Astrocyte (in vitro differentiated cells and primary cell): ENCODE results near the gene MTUS2. TPM values are rescaled to one million over a fixed set of nuclear protein-coding genes. Genes with fewer than 3 reads are reported as not detected.

ENCODE experiments used
- DNase-seq: peaks from one replicate; pipeline ENCODE4 v3.0.0-alpha.2; 2010; ENCODE audit warnings: low read depth
- FAIRE-seq: peaks from 2 replicates; lab custom pipeline; 2011; peaks lifted over from hg19 to GRCh38; lab: Jason Lieb, UNC
- H2AFZ ChIP-seq: 2 replicates; pipeline ENCODE4 v1.6.0; 2012; ENCODE audit warnings: low read depth, low read length, inconsistent platforms
- H3K27ac ChIP-seq: 2 replicates; pipeline ENCODE4 v1.5.1; 2011; ENCODE audit warnings: low read depth, low read length, inconsistent platforms
- H3K27me3 ChIP-seq: 2 replicates; pipeline ENCODE4 v1.6.0; 2011; ENCODE audit warnings: low read length, inconsistent platforms; ENCODE audit not compliant: insufficient read depth
- H3K36me3 ChIP-seq: 2 replicates; pipeline ENCODE4 v1.5.1; 2011; ENCODE audit warnings: low read length, inconsistent platforms; ENCODE audit not compliant: insufficient read depth
- H3K4me1 ChIP-seq: 2 replicates; pipeline ENCODE4 v1.5.1; 2011; ENCODE audit warnings: low read length, inconsistent platforms; ENCODE audit not compliant: insufficient read depth
- H3K4me2 ChIP-seq: 2 replicates; pipeline ENCODE4 v1.6.0; 2012; ENCODE audit warnings: low read length, inconsistent platforms
- H3K4me3 ChIP-seq: 2 replicates; pipeline ENCODE4 v1.5.1; 2011; ENCODE audit warnings: low read depth, mild to moderate bottlenecking, low read length, inconsistent platforms; ENCODE audit not compliant: insufficient read depth
- H3K79me2 ChIP-seq: 2 replicates; pipeline ENCODE4 v1.6.0; 2012; ENCODE audit warnings: mild to moderate bottlenecking, low read length, inconsistent platforms; ENCODE audit not compliant: insufficient read depth
- H3K9ac ChIP-seq: 2 replicates; pipeline ENCODE4 v1.6.0; 2012; ENCODE audit warnings: mild to moderate bottlenecking, low read length, inconsistent platforms
- H3K9me3 ChIP-seq: 2 replicates; pipeline ENCODE4 v1.5.1; 2012; ENCODE audit warnings: low read depth, mild to moderate bottlenecking, low read length, inconsistent platforms; ENCODE audit not compliant: insufficient read depth
- H4K20me1 ChIP-seq: 2 replicates; pipeline ENCODE4 v1.6.0; 2012; ENCODE audit warnings: low read length, inconsistent platforms; ENCODE audit not compliant: insufficient read depth
- H3K27ac Mint-ChIP-seq: one replicate; pipeline ENCODE4 v1.8.0; 2021; ENCODE audit warnings: mild to moderate bottlenecking, mixed read lengths; ENCODE audit not compliant: unreplicated experiment
- H3K27me3 Mint-ChIP-seq: one replicate; pipeline ENCODE4 v1.8.0; 2021; ENCODE audit warnings: low read depth, mixed read lengths; ENCODE audit not compliant: unreplicated experiment
- H3K36me3 Mint-ChIP-seq: one replicate; pipeline ENCODE4 v1.8.0; 2021; ENCODE audit warnings: low read depth, mixed read lengths; ENCODE audit not compliant: unreplicated experiment
- H3K4me1 Mint-ChIP-seq: one replicate; pipeline ENCODE4 v1.8.0; 2021; ENCODE audit warnings: low read depth, mixed read lengths; ENCODE audit not compliant: unreplicated experiment
- H3K4me3 Mint-ChIP-seq: one replicate; pipeline ENCODE4 v1.8.0; 2021; ENCODE audit warnings: mild to moderate bottlenecking, moderate library complexity, mixed read lengths; ENCODE audit not compliant: unreplicated experiment
- H3K9me3 Mint-ChIP-seq: one replicate; pipeline ENCODE4 v1.8.0; 2021; ENCODE audit warnings: mild to moderate bottlenecking, mixed read lengths; ENCODE audit not compliant: unreplicated experiment
- EZH2 ChIP-seq: IDR thresholded peaks from 2 replicates; pipeline ENCODE4 v1.6.1; 2012; ENCODE audit warnings: mild to moderate bottlenecking, low read length, inconsistent platforms; ENCODE audit not compliant: insufficient read depth
- total RNA-seq: library from RNA; stranded (reverse); gene quantifications from 2 replicates; pipeline ENCODE4 v1.2.1, GENCODE V29; 2021
- TF ChIP-seq, protein P1 (sequence below): IDR thresholded peaks from 2 replicates; pipeline ENCODE4 v1.5.1; 2011; ENCODE audit warnings: low read depth, mild to moderate bottlenecking, inconsistent platforms, low read length, moderate library complexity; ENCODE audit not compliant: insufficient read depth

MTUS2 gene
- total RNA-seq, 1 donor from 2014 or later: 0.50 TPM

DNA sequence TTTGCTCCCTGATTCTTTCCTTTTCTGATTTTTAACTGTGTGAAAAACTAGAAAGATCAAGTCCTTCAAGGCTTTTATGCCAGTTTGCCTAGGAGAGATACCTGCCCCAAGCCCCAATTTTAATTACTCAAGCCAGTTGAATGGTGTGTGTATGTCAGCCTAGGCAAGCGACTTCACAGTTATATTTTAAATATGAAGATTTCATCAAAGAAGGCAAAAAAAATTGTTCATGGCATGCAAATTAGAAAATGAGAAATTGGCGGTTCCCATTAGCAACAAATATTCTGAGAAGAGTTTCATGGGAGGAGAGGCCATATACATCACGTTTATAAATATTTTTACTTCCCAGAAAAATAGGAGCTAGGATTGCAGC lies 607.8 kb downstream of the MTUS2 start:
- H3K4me3 Mint-ChIP-seq: peak overlapping the region; percentile 88
- H3K9ac ChIP-seq: no peak overlapping the region
- H4K20me1 ChIP-seq: no peaks in the 10 kb centered on the region
- H3K36me3 ChIP-seq: no peaks in the 10 kb centered on the region
- peaks cover 34% of the 10 kb centered on the region for H3K27me3 Mint-ChIP-seq
- no peak overlapping the region for H2AFZ ChIP-seq
- H3K36me3 Mint-ChIP-seq: no peaks in the 10 kb centered on the region
- peak overlapping the region; percentile 34 for H3K4me3 ChIP-seq
- no peak overlapping the region for H3K27ac ChIP-seq
- peak overlapping the region; percentile 79 for H3K4me2 ChIP-seq
- peaks cover 47% of the 10 kb centered on the region for H3K27me3 ChIP-seq
- no peaks in the 10 kb centered on the region for H3K9me3 Mint-ChIP-seq
- H3K4me1 ChIP-seq: no peaks in the 10 kb centered on the region
- no peak overlapping the region for H3K27ac Mint-ChIP-seq
- H3K9me3 ChIP-seq: no peaks in the 10 kb centered on the region
- peaks cover 4% of the 10 kb centered on the region for H3K4me1 Mint-ChIP-seq
- TF ChIP-seq, protein P1, sequence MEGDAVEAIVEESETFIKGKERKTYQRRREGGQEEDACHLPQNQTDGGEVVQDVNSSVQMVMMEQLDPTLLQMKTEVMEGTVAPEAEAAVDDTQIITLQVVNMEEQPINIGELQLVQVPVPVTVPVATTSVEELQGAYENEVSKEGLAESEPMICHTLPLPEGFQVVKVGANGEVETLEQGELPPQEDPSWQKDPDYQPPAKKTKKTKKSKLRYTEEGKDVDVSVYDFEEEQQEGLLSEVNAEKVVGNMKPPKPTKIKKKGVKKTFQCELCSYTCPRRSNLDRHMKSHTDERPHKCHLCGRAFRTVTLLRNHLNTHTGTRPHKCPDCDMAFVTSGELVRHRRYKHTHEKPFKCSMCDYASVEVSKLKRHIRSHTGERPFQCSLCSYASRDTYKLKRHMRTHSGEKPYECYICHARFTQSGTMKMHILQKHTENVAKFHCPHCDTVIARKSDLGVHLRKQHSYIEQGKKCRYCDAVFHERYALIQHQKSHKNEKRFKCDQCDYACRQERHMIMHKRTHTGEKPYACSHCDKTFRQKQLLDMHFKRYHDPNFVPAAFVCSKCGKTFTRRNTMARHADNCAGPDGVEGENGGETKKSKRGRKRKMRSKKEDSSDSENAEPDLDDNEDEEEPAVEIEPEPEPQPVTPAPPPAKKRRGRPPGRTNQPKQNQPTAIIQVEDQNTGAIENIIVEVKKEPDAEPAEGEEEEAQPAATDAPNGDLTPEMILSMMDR: no peak
- TF ChIP-seq EZH2: no peak
- DNase-seq: no peak
- no peaks in the 10 kb centered on the region for H3K79me2 ChIP-seq
- FAIRE-seq: no peak

DNA sequence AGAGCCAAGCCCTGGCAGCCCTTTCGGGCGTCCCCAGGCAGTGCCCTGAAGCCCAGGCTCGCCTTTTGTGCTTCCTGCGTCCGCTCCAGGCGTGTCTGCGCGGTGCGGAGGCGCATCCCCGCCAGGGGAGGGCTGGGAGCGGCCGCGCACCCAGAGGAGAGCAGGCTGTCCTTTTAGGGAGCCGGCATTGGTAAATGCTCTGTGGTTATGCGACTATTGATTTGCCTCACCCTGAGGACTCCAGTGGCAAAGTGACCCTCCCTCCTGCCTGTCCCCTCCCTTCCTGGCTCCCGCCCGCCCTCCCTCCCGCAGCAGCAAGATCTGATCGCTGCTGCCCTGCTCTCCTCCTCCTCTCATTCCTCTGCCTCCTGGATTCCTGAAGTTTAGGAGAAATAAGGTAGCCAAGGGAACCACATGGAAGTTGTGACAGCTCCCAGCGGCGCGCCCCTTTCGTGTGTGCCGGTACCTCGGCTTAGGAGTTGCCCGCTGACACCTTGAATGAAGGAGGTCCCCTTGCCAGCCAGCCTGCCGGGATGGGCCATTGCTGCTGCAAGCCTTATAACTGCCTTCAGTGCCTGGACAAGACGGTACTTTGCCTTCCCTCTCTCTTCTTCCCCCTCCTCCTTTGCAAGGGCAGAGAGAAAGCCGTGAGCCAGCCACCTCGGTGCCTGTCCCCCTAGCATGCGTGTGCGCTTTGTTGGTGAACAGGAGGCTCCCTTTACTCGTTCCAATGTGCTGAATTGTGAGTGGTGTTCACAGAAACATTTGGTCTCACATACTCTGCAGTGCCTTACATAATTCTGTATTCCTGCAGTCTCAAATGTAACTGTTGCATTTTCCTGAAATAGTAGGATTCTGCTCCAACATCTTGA lies 608.4 kb downstream of the MTUS2 start:
- Mint-ChIP-seq H3K27ac (no peak overlapping the region), H3K36me3 (no peaks in the 10 kb centered on the region), H3K27me3 (peaks cover 36% of the 10 kb centered on the region), H3K4me1 (peaks cover 4% of the 10 kb centered on the region), H3K4me3 (peak overlapping the region; percentile 88), H3K9me3 (no peaks in the 10 kb centered on the region)
- Histone ChIP-seq H3K79me2 (no peaks in the 10 kb centered on the region), H3K27me3 (peaks cover 52% of the 10 kb centered on the region), H3K4me2 (peak overlapping the region; percentile 79), H3K9ac (no peak overlapping the region), H2AFZ (no peak overlapping the region), H3K9me3 (no peaks in the 10 kb centered on the region), H3K27ac (no peak overlapping the region), H3K4me3 (peak overlapping the region; percentile 34), H3K36me3 (no peaks in the 10 kb centered on the region), H3K4me1 (no peaks in the 10 kb centered on the region), H4K20me1 (no peaks in the 10 kb centered on the region)
- TF ChIP-seq EZH2: no peak
- TF ChIP-seq, protein P1: no peak
- peak; percentile 2 for DNase-seq
- no peak for FAIRE-seq
